OCI-LY3 (cell line): ENCODE measurements around the gene NUDT8.

Experiments used
- CTCF ChIP-seq: fragments of 200-600, 300-600 bp; sonication (generic); IDR thresholded peaks from 2 replicates; pipeline ENCODE4 v1.5.1; 2014; ENCODE audit warnings: antibody characterized with exemption, low read length, low read depth
- EZH2phosphoT487 ChIP-seq: fragments of 200-600 bp; shearing (Covaris generic); IDR thresholded peaks from 2 replicates; pipeline ENCODE4 v1.6.1; 2018; ENCODE audit warnings: antibody characterized with exemption, mixed run types, low read depth

- TF ChIP-seq CTCF (no peak), EZH2phosphoT487 (no peak)
Observed at GRCh38 chr11:67609316-67609715, 20.4 kb downstream of the NUDT8 start.
